Breast epithelium (tissue), 3 donors: Measurements from ENCODE around the gene OR4B1.
"Not testable (repeated sequence)": the region's sequence is repeated elsewhere in the genome, so short reads cannot be mapped to it uniquely, and the experiment has no call there.

Experiments used
- CTCF ChIP-seq, 3 donors: fragments of 450-650 bp; IDR thresholded peaks; one replicate each; pipeline ENCODE4 v1.5.1; 2016 to 2017; ENCODE audit warnings: antibody characterized with exemption in 3 of 3, mild to moderate bottlenecking in 3 of 3, moderate library complexity in 3 of 3
- POLR2A ChIP-seq: fragments of 450-650 bp; IDR thresholded peaks from one replicate; pipeline ENCODE4 v1.6.1; 2016; ENCODE audit warnings: antibody characterized with exemption, mild to moderate bottlenecking, moderate library complexity

GRCh38 chr11:48230057-48230456 lies 13.4 kb downstream of the OR4B1 start:
- not testable (repeated sequence) for TF ChIP-seq POLR2A; CTCF (IDR thresholded peaks at IDR 0.05)
